H1 (cell line): ENCODE data around the gene SUSD1. TPM values are rescaled to one million over a fixed set of nuclear protein-coding genes. Genes with fewer than 3 reads are reported as not detected.

Experiments
- CTCF ChIA-PET: fragments of 300-600 bp; sonication (Branson Sonifier 250); formaldehyde crosslinking; loops from one replicate; lab custom pipeline; 2021; ENCODE audit not compliant: partially characterized antibody; lab: Charles Lee
- POLR2A ChIA-PET: fragments of 300-600 bp; sonication (Branson Sonifier 250); formaldehyde crosslinking; loops from one replicate; lab custom pipeline; 2021; ENCODE audit warnings: inconsistent platforms; ENCODE audit not compliant: partially characterized antibody; lab: Charles Lee
- DNase-seq, 2 experiments: peaks; one replicate each; pipeline versions ENCODE4 v3.0.0 to v3.0.0-alpha.2; 2010 to 2022; ENCODE audit warnings: low spot score in 2 of 2, low read depth in 1 of 2, mixed read lengths in 1 of 2
- FAIRE-seq: peaks from 2 replicates; lab custom pipeline; 2011; peaks lifted over from hg19 to GRCh38; lab: Jason Lieb, UNC
- H2AFZ ChIP-seq: 2 replicates; pipeline ENCODE4 v1.8.1; 2012; ENCODE audit warnings: low read length, inconsistent platforms
- H2AK5ac ChIP-seq: 2 replicates; pipeline ENCODE4 v1.6.1; 2013; ENCODE audit warnings: low read depth, low read length
- H2BK120ac ChIP-seq: replicated peaks from 2 replicates; pipeline ENCODE3; 2013; ENCODE audit warnings: low read depth, low read length, inconsistent platforms
- H2BK12ac ChIP-seq: 2 replicates; pipeline ENCODE4 v1.6.1; 2013; ENCODE audit warnings: low read depth, low read length
- H2BK15ac ChIP-seq: 2 replicates; pipeline ENCODE4 v1.6.1; 2013; ENCODE audit warnings: low read length
- H2BK20ac ChIP-seq: 2 replicates; pipeline ENCODE4 v1.6.1; 2013; ENCODE audit warnings: low read length
- H2BK5ac ChIP-seq: 2 replicates; pipeline ENCODE4 v1.6.1; 2013; ENCODE audit warnings: low read depth, low read length
- H3K14ac ChIP-seq: 2 replicates; pipeline ENCODE4 v1.6.1; 2013; ENCODE audit warnings: inconsistent platforms; ENCODE audit not compliant: insufficient read length
- H3K18ac ChIP-seq: 2 replicates; pipeline ENCODE4 v1.6.1; 2013; ENCODE audit warnings: low read length; ENCODE audit errors: extremely low read depth
- H3K23ac ChIP-seq: 2 replicates; pipeline ENCODE4 v1.6.1; 2013; ENCODE audit warnings: inconsistent platforms; ENCODE audit not compliant: insufficient read length
- H3K23me2 ChIP-seq: 2 replicates; pipeline ENCODE4 v1.6.1; 2013; ENCODE audit warnings: low read depth, low read length
- H3K27ac ChIP-seq: 2 replicates; pipeline ENCODE4 v1.6.1; 2011; ENCODE audit warnings: low read depth, low read length, inconsistent platforms
- H3K27me3 ChIP-seq, 4 experiments: replicated peaks in 1 of 4; 1 replicate in 1 of 4; 2 replicates in 3 of 4; pipeline versions ENCODE4 v1.6.1 to v1.8.1; 2011 to 2013; ENCODE audit warnings: low read length in 3 of 4, mild to moderate bottlenecking in 3 of 4, inconsistent platforms in 2 of 4, mixed read lengths in 2 of 4, moderate library complexity in 1 of 4; ENCODE audit not compliant: control insufficient read depth in 3 of 4, insufficient read depth in 3 of 4; ENCODE audit errors: extremely low read depth in 1 of 4
- H3K36me3 ChIP-seq, 4 experiments: 2 replicates each; pipeline versions ENCODE4 v1.6.1 to v1.8.1; 2011 to 2013; ENCODE audit warnings: mild to moderate bottlenecking in 4 of 4, low read length in 3 of 4, moderate library complexity in 2 of 4, control low read depth in 1 of 4, inconsistent platforms in 1 of 4; ENCODE audit not compliant: insufficient read depth in 4 of 4, control insufficient read depth in 2 of 4
- H3K4ac ChIP-seq: replicated peaks from 2 replicates; pipeline ENCODE3; 2013; ENCODE audit warnings: low read length, low read depth, mixed read lengths, inconsistent platforms; ENCODE audit not compliant: insufficient read length
- H3K4me1 ChIP-seq, 4 experiments: replicated peaks in 1 of 4; 1 replicate in 1 of 4; 2 replicates in 3 of 4; pipeline versions ENCODE4 v1.6.1 to v1.8.1; 2011 to 2013; ENCODE audit warnings: low read length in 3 of 4, inconsistent platforms in 2 of 4, mixed read lengths in 1 of 4; ENCODE audit not compliant: insufficient read depth in 4 of 4, control insufficient read depth in 3 of 4
- H3K4me2 ChIP-seq, 2 experiments: 2 replicates each; pipeline versions ENCODE4 v1.6.1 to v1.8.1; 2011 to 2013; ENCODE audit warnings: low read depth in 2 of 2, low read length in 2 of 2, control low read depth in 1 of 2, inconsistent platforms in 1 of 2, mild to moderate bottlenecking in 1 of 2; ENCODE audit not compliant: insufficient read depth in 1 of 2
- H3K4me3 ChIP-seq, 4 experiments: fragments of 200-600, 300-600 bp in 1 of 4; sonication (generic), shearing (Covaris generic), sonication (Bioruptor Twin) in 1 of 4; 2 replicates each; pipeline versions ENCODE4 v1.5.1 to v1.8.1; 2011 to 2016; ENCODE audit warnings: low read length in 4 of 4, low read depth in 3 of 4, control low read depth in 2 of 4, inconsistent platforms in 2 of 4, mild to moderate bottlenecking in 2 of 4, mixed read lengths in 1 of 4, moderate library complexity in 1 of 4; ENCODE audit not compliant: insufficient read depth in 2 of 4; ENCODE audit errors: extremely low read depth in 1 of 4
- H3K56ac ChIP-seq: replicated peaks from 2 replicates; pipeline ENCODE3; 2013; ENCODE audit warnings: low read depth, mild to moderate bottlenecking, mixed read lengths, low read length, inconsistent platforms; ENCODE audit not compliant: insufficient read length
- H3K79me1 ChIP-seq: 2 replicates; pipeline ENCODE4 v1.6.1; 2013; ENCODE audit warnings: low read depth, low read length, control low read depth
- H3K79me2 ChIP-seq, 2 experiments: 2 replicates each; pipeline versions ENCODE4 v1.6.1 to v1.8.1; 2012 to 2013; ENCODE audit warnings: low read length in 2 of 2, mild to moderate bottlenecking in 2 of 2, inconsistent platforms in 1 of 2; ENCODE audit not compliant: insufficient read depth in 2 of 2, control insufficient read depth in 1 of 2
- H3K9ac ChIP-seq, 4 experiments: replicated peaks in 1 of 4; 1 replicate in 1 of 4; 2 replicates in 3 of 4; pipeline versions ENCODE4 v1.6.1 to v1.8.1; 2011 to 2013; ENCODE audit warnings: low read depth in 3 of 4, low read length in 3 of 4, control low read depth in 2 of 4, mild to moderate bottlenecking in 2 of 4, moderate library complexity in 2 of 4, inconsistent platforms in 1 of 4; ENCODE audit errors: extremely low read depth in 1 of 4
- H3K9me3 ChIP-seq, 2 experiments: 2 replicates each; pipeline versions ENCODE4 v1.6.1 to v1.8.1; 2012 to 2013; ENCODE audit warnings: mild to moderate bottlenecking in 2 of 2, moderate library complexity in 2 of 2, control low read depth in 1 of 2, inconsistent platforms in 1 of 2, low read depth in 1 of 2, low read length in 1 of 2, mixed read lengths in 1 of 2; ENCODE audit not compliant: insufficient read depth in 2 of 2
- H4K20me1 ChIP-seq, 2 experiments: replicated peaks in 1 of 2; 2 replicates each; pipeline versions ENCODE3 to v1.8.1; 2011 to 2013; ENCODE audit warnings: inconsistent platforms in 2 of 2, low read length in 2 of 2, mild to moderate bottlenecking in 1 of 2; ENCODE audit not compliant: insufficient read depth in 2 of 2, control insufficient read depth in 1 of 2
- H4K5ac ChIP-seq: 2 replicates; pipeline ENCODE4 v1.6.1; 2013; ENCODE audit warnings: low read length, low read depth, mixed read lengths, inconsistent platforms; ENCODE audit not compliant: insufficient read length
- H4K8ac ChIP-seq: 2 replicates; pipeline ENCODE4 v1.8.0; 2013; ENCODE audit warnings: mild to moderate bottlenecking, moderate library complexity, low read length, inconsistent platforms; ENCODE audit not compliant: insufficient read depth; ENCODE audit errors: extremely low read depth
- H4K91ac ChIP-seq: replicated peaks from 2 replicates; pipeline ENCODE3; 2013; ENCODE audit warnings: low read length, mixed read lengths, inconsistent platforms; ENCODE audit not compliant: insufficient read length
- BRCA1 ChIP-seq: IDR thresholded peaks from 2 replicates; pipeline ENCODE4 v1.6.1; 2012; ENCODE audit warnings: low read depth, low read length, improper control_type of control experiment
- CHD1 ChIP-seq: IDR thresholded peaks from 2 replicates; pipeline ENCODE4 v1.6.1; 2012; ENCODE audit warnings: low read depth, low read length, improper control_type of control experiment
- HDAC2 ChIP-seq, 2 experiments: fragments of 300-600 bp in 1 of 2; sonication (generic) in 1 of 2; IDR thresholded peaks; 2 replicates each; pipeline ENCODE4 v1.6.1; 2011 to 2012; ENCODE audit warnings: low read depth in 2 of 2, low read length in 2 of 2, mild to moderate bottlenecking in 2 of 2, moderate library complexity in 2 of 2, borderline replicate concordance in 1 of 2, inconsistent platforms in 1 of 2
- JUN ChIP-seq: IDR thresholded peaks from 2 replicates; pipeline ENCODE4 v1.6.1; 2011; ENCODE audit warnings: low read depth, mild to moderate bottlenecking, improper control_type of control experiment, low read length
- SIX5 ChIP-seq: IDR thresholded peaks from 2 replicates; pipeline ENCODE4 v1.6.1; 2011; ENCODE audit warnings: mild to moderate bottlenecking, low read depth, low read length
- TAF7 ChIP-seq: optimal IDR thresholded peaks from 2 replicates; pipeline ENCODE3; 2011; ENCODE audit warnings: low read depth, mild to moderate bottlenecking, inconsistent platforms, low read length, moderate library complexity, borderline replicate concordance
- WGBS, 2 experiments: shearing (Covaris generic) in 1 of 2; methylation state at CpG; one replicate each; pipeline versions ENCODE4 v1.1.6 to v1.1.7; 2013 to 2015; ENCODE audit warnings: low lambda C conversion rate in 2 of 2, mixed read lengths in 2 of 2, inconsistent platforms in 1 of 2, low coverage in 1 of 2, missing lambda C conversion rate in 1 of 2; ENCODE audit not compliant: insufficient replicate concordance in 2 of 2, insufficient coverage in 1 of 2, insufficient read length in 1 of 2; ENCODE audit errors: extremely low coverage in 1 of 2, missing lambda C conversion rate in 1 of 2; 5-methylcytosine and 5-hydroxymethylcytosine counted together
- polyA plus RNA-seq, 7 experiments: library from polyadenylated mRNA; depleted of rRNA in 3 of 7; stranded (reverse) in 5 of 7; unstranded in 2 of 7; fragments of >200 nt in 5 of 7; fragments of 200-250 nt in 2 of 7; gene quantifications; 1 replicate in 5 of 7; 2 replicates in 1 of 7; 4 replicates in 1 of 7; pipeline versions ENCODE4 v1.2.1 to v1.2.3, GENCODE V29; 2011 to 2013; ENCODE audit warnings: missing spikeins in 2 of 7, mixed read lengths in 2 of 7
- total RNA-seq: library from RNA; stranded (reverse); fragmentation: NEBNext Ultra II Directional; extraction: Animal tissue kit (Norgen Biotek cat#: 25700); gene quantifications from 2 replicates; pipeline ENCODE4 v1.2.1, GENCODE V29; 2021
- TF ChIP-seq, protein P1 (sequence below), 3 experiments: IDR thresholded peaks; 1 replicate in 2 of 3; 2 replicates in 1 of 3; pipeline versions ENCODE4 v1.5.1 to v1.6.1; 2011; ENCODE audit warnings: low read length in 3 of 3, mild to moderate bottlenecking in 3 of 3, inconsistent platforms in 2 of 3, low read depth in 1 of 3, moderate library complexity in 1 of 3; ENCODE audit not compliant: insufficient read depth in 1 of 3; ENCODE audit errors: control extremely low read depth in 1 of 3

SUSD1 gene
- total and polyA plus RNA-seq, 2 of the 8 experiments (the other 6 are each of a cell fraction or from before 2014, with no cell fraction given) = 2.8 to 7.2 TPM

DNA sequence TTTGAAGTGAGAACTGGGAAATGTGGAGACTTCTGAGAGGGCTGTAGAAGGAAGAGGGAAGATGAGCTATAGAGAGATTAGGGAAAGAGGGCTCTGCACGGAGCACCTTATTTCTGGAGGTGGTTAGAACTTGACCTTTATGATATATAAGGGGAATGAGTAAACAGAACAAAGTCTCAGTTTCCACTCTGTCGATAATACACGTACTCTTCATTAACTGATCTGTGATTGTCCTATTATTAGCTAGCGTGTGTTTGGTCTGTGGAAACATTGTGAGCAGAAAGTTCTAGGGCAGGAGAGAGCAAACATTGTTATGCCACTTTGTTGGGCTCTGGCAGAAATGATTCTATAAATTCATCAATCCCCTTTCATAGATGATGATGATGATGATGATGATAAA is 159.9 kb downstream of the SUSD1 start:
- DNase-seq (no peak), FAIRE-seq (no peak)
- Histone ChIP-seq H2BK120ac (no peak overlapping the region), H3K18ac (no peak overlapping the region), H4K5ac (no peak overlapping the region), H2AFZ (no peak overlapping the region), H2BK12ac (no peak overlapping the region), H3K56ac (no peak overlapping the region), H3K79me2 (no peaks in the 10 kb centered on the region), H3K4ac (no peak overlapping the region), H2BK5ac (no peak overlapping the region), H3K23ac (no peak overlapping the region), H3K23me2 (no peaks in the 10 kb centered on the region), H3K9ac (no peak overlapping the region), H3K79me1 (no peaks in the 10 kb centered on the region), H3K27me3 (no peaks in the 10 kb centered on the region), H3K36me3 (no peaks in the 10 kb centered on the region), H2BK15ac (no peak overlapping the region), H3K27ac (no peak overlapping the region), H3K4me3 (no peak overlapping the region), H4K20me1 (no peaks in the 10 kb centered on the region), H3K4me2 (no peak overlapping the region), H4K8ac (no peak overlapping the region), H3K4me1 (no peaks in the 10 kb centered on the region), H2BK20ac (no peak overlapping the region), H2AK5ac (no peak overlapping the region), H3K9me3 (no peaks in the 10 kb centered on the region), H4K91ac (no peak overlapping the region), H3K14ac (no peak overlapping the region)
- POLR2A ChIA-PET = no interaction called here
- 88% methylated on average over 4 of the region's 4 CpGs; no CpG with 5 or more reads in 1 of the 2 experiments for WGBS, 2 experiments
- CTCF ChIA-PET = interaction anchor here (0.5 to 1.6 kb wide), 7 partner anchors 9 to 255 kb away, joined by 3 to 6 read pairs (median 4); no protein-coding TSS in a partner anchor
- TF ChIP-seq SIX5 (no peak), TAF7 (no peak), HDAC2 (IDR thresholded peaks at IDR 0.05; ENCODE audit: borderline replicate concordance in 1 of 2, low read depth in 2 of 2, low read length in 2 of 2) (no peak), BRCA1 (no peak), CHD1 (no peak), JUN (no peak)
- TF ChIP-seq, protein P1, sequence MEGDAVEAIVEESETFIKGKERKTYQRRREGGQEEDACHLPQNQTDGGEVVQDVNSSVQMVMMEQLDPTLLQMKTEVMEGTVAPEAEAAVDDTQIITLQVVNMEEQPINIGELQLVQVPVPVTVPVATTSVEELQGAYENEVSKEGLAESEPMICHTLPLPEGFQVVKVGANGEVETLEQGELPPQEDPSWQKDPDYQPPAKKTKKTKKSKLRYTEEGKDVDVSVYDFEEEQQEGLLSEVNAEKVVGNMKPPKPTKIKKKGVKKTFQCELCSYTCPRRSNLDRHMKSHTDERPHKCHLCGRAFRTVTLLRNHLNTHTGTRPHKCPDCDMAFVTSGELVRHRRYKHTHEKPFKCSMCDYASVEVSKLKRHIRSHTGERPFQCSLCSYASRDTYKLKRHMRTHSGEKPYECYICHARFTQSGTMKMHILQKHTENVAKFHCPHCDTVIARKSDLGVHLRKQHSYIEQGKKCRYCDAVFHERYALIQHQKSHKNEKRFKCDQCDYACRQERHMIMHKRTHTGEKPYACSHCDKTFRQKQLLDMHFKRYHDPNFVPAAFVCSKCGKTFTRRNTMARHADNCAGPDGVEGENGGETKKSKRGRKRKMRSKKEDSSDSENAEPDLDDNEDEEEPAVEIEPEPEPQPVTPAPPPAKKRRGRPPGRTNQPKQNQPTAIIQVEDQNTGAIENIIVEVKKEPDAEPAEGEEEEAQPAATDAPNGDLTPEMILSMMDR (IDR thresholded peaks at IDR 0.05; ENCODE audit: control extremely low read depth in 1 of 3, insufficient read depth in 1 of 3, low read depth in 1 of 3, low read length in 3 of 3) = no peak
